Measurements from ENCODE around the gene HLCS.

DNA sequence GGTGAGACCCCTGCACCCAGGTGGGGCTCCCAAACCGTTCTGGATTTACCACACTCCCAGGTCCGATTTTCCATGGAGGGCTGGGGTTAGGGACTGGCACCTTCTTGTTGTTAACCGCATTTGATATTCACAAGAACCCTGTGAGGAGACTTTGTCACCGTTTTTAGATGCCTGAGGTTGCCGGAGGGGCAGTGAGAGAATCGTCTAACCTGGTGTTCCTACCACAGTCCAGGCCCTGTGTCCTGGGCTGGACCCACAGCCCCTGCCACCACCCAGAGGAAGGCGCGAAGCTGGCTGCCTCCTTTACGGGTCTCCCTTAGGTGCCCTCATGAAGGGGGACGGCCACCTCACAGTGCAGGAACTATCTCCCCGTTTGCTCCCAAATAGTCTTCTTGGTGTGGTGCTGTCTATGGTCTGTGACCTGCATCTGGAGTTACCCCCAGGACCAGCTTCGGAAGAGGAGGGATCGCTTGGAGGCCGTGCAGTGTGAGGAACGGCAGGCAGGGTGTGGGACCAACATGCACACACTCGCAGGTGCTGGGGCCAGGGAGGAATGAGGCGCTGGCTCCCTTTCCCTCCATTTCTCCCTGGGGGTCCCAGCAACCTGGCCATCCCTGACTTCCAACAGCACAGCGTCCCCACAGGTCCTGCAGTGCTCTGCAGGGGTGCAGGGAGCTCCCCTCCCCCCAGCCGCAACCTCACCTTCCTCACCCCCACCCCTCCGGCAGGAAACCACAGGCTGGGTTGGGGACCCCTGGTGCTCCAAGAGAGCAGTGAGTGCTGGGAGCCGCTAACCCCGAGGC lies 260.6 kb downstream of the HLCS start:
- TF ChIP-seq POLR2A (IDR thresholded peaks at IDR 0.05) (no peak), CTCF (IDR thresholded peaks at IDR 0.05) (peak in 1 of 7 experiments; percentile 8)

Data from body of pancreas (tissue), 4 donors.